H9 (cell line): Measurements from ENCODE around the gene ANKRD53. TPM values are rescaled to one million over a fixed set of nuclear protein-coding genes. Genes with fewer than 3 reads are reported as not detected.

Source experiments
- DNase-seq: peaks from one replicate; pipeline ENCODE4 v3.0.0-alpha.2; 2017
- H2AFZ ChIP-seq: one replicate; pipeline ENCODE4 v1.6.1; 2013; ENCODE audit warnings: mild to moderate bottlenecking, low read length, control low read depth, moderate library complexity
- H2AK5ac ChIP-seq: 2 replicates; pipeline ENCODE4 v1.6.1; 2013; ENCODE audit warnings: low read length, control low read depth, mixed read lengths; ENCODE audit not compliant: insufficient read length
- H2BK120ac ChIP-seq: one replicate; pipeline ENCODE4 v1.6.1; 2013; ENCODE audit warnings: low read depth, mild to moderate bottlenecking, low read length, control low read depth, inconsistent platforms; ENCODE audit not compliant: poor library complexity, severe bottlenecking
- H2BK12ac ChIP-seq: 2 replicates; pipeline ENCODE4 v1.6.1; 2013; ENCODE audit warnings: low read length, control low read depth, mixed read lengths, low read depth; ENCODE audit not compliant: insufficient read length
- H2BK15ac ChIP-seq: 2 replicates; pipeline ENCODE4 v1.6.1; 2013; ENCODE audit warnings: low read depth, low read length, control low read depth
- H2BK20ac ChIP-seq: one replicate; pipeline ENCODE4 v1.6.1; 2013; ENCODE audit warnings: low read depth, mild to moderate bottlenecking, low read length, control low read depth, inconsistent platforms; ENCODE audit not compliant: poor library complexity, severe bottlenecking
- H2BK5ac ChIP-seq: 2 replicates; pipeline ENCODE4 v1.6.1; 2013; ENCODE audit warnings: low read length, control low read depth, mixed read lengths; ENCODE audit not compliant: insufficient read length
- H3K14ac ChIP-seq: 2 replicates; pipeline ENCODE4 v1.6.1; 2013; ENCODE audit warnings: low read length, control low read depth; ENCODE audit not compliant: insufficient read depth
- H3K18ac ChIP-seq: 2 replicates; pipeline ENCODE4 v1.6.1; 2013; ENCODE audit warnings: low read depth, mild to moderate bottlenecking, mixed read lengths, low read length, control low read depth; ENCODE audit not compliant: insufficient read length
- H3K23ac ChIP-seq: 2 replicates; pipeline ENCODE4 v1.6.1; 2013; ENCODE audit warnings: low read length, control low read depth, mixed read lengths, low read depth; ENCODE audit not compliant: insufficient read length
- H3K23me2 ChIP-seq: 2 replicates; pipeline ENCODE4 v1.6.1; 2013; ENCODE audit warnings: low read depth, mild to moderate bottlenecking, mixed read lengths, low read length, control low read depth; ENCODE audit not compliant: insufficient read length, poor library complexity, severe bottlenecking
- H3K27ac ChIP-seq: 2 replicates; pipeline ENCODE4 v1.5.1; 2013; ENCODE audit warnings: low read length, control low read depth, mixed read lengths, low read depth; ENCODE audit not compliant: insufficient read length
- H3K27me3 ChIP-seq: 2 replicates; pipeline ENCODE4 v1.6.1; 2013; ENCODE audit warnings: low read length, control low read depth, inconsistent platforms; ENCODE audit not compliant: insufficient read depth
- H3K4ac ChIP-seq: 2 replicates; pipeline ENCODE4 v1.6.1; 2013; ENCODE audit warnings: low read depth, mild to moderate bottlenecking, control low read depth, inconsistent platforms, low read length, moderate library complexity
- H3K4me1 ChIP-seq: 2 replicates; pipeline ENCODE4 v1.6.1; 2013; ENCODE audit warnings: low read length, control low read depth, inconsistent platforms; ENCODE audit not compliant: insufficient read depth
- H3K4me2 ChIP-seq: 2 replicates; pipeline ENCODE4 v1.6.1; 2013; ENCODE audit warnings: low read length, control low read depth, mixed read lengths; ENCODE audit not compliant: insufficient read length, insufficient read depth
- H3K56ac ChIP-seq: 2 replicates; pipeline ENCODE4 v1.6.1; 2013; ENCODE audit warnings: low read depth, mild to moderate bottlenecking, mixed read lengths, low read length, control low read depth; ENCODE audit not compliant: insufficient read length
- H3K79me1 ChIP-seq: 2 replicates; pipeline ENCODE4 v1.6.1; 2013; ENCODE audit warnings: low read depth, mild to moderate bottlenecking, moderate library complexity, low read length, control low read depth, inconsistent platforms; ENCODE audit not compliant: insufficient read depth, poor library complexity, severe bottlenecking
- H3K79me2 ChIP-seq: 2 replicates; pipeline ENCODE4 v1.6.1; 2013; ENCODE audit warnings: low read length, control low read depth, inconsistent platforms; ENCODE audit not compliant: insufficient read depth
- H3K9ac ChIP-seq: 2 replicates; pipeline ENCODE4 v1.6.1; 2013; ENCODE audit warnings: low read length, control low read depth, mixed read lengths; ENCODE audit not compliant: insufficient read length; ENCODE audit errors: extremely low read depth
- H3K9me3 ChIP-seq: one replicate; pipeline ENCODE4 v1.6.1; 2013; ENCODE audit warnings: low read depth, low read length, inconsistent platforms; ENCODE audit not compliant: control insufficient read depth
- H3T11ph ChIP-seq: one replicate; pipeline ENCODE4 v1.6.1; 2013; ENCODE audit warnings: mild to moderate bottlenecking, low read length, control low read depth, inconsistent platforms
- H4K20me1 ChIP-seq: one replicate; pipeline ENCODE4 v1.6.1; 2013; ENCODE audit not compliant: control insufficient read depth, insufficient read length, insufficient read depth
- H4K5ac ChIP-seq: 2 replicates; pipeline ENCODE4 v1.6.1; 2013; ENCODE audit warnings: low read depth, mild to moderate bottlenecking, mixed read lengths, low read length, control low read depth; ENCODE audit not compliant: insufficient read length
- H4K8ac ChIP-seq: replicated peaks from 2 replicates; pipeline ENCODE4 v1.6.1; 2013; ENCODE audit warnings: low read length, control low read depth, mixed read lengths, low read depth; ENCODE audit not compliant: insufficient read length
- H4K91ac ChIP-seq: 2 replicates; pipeline ENCODE4 v1.6.1; 2013; ENCODE audit warnings: low read depth, mild to moderate bottlenecking, moderate library complexity, mixed read lengths, low read length, control low read depth; ENCODE audit not compliant: insufficient read length
- H3K27ac Mint-ChIP-seq, 3 experiments: 2 replicates in 2 of 3; 3 replicates in 1 of 3; pipeline ENCODE4 v1.8.0; 2020 to 2021; ENCODE audit warnings: mixed read lengths in 3 of 3, mild to moderate bottlenecking in 1 of 3, moderate library complexity in 1 of 3
- H3K27me3 Mint-ChIP-seq: 2 replicates; pipeline ENCODE4 v1.8.0; 2021; ENCODE audit warnings: low read depth, mild to moderate bottlenecking, moderate library complexity, mixed read lengths
- H3K36me3 Mint-ChIP-seq, 3 experiments: 2 replicates in 2 of 3; 3 replicates in 1 of 3; pipeline ENCODE4 v1.8.0; 2020 to 2021; ENCODE audit warnings: low read depth in 3 of 3, mixed read lengths in 3 of 3; ENCODE audit not compliant: insufficient read depth in 1 of 3
- H3K4me1 Mint-ChIP-seq, 2 experiments: 2 replicates each; pipeline ENCODE4 v1.8.0; 2020; ENCODE audit warnings: mixed read lengths in 2 of 2
- H3K4me3 Mint-ChIP-seq, 2 experiments: 2 replicates in 1 of 2; 3 replicates in 1 of 2; pipeline ENCODE4 v1.8.0; 2020 to 2021; ENCODE audit warnings: mild to moderate bottlenecking in 2 of 2, mixed read lengths in 2 of 2, moderate library complexity in 1 of 2
- H3K9me3 Mint-ChIP-seq, 2 experiments: 2 replicates in 1 of 2; 3 replicates in 1 of 2; pipeline ENCODE4 v1.8.0; 2020; ENCODE audit warnings: mild to moderate bottlenecking in 2 of 2, mixed read lengths in 2 of 2, moderate library complexity in 1 of 2
- WGBS: extraction: QIAGEN DNeasy Blood & Tissue Kit; methylation state at CpG from one replicate; pipeline ENCODE4 v1.1.7; 2013; ENCODE audit warnings: missing lambda C conversion rate, low lambda C conversion rate, mixed read lengths; ENCODE audit not compliant: insufficient read length; ENCODE audit errors: extremely low coverage; 5-methylcytosine and 5-hydroxymethylcytosine counted together
- total RNA-seq: library from RNA; stranded (reverse); gene quantifications from 2 replicates; pipeline ENCODE4 v1.2.1, GENCODE V29; 2021
- TF ChIP-seq, protein P1 (sequence below): fragments of 200-600 bp; sonication (generic); conservative IDR thresholded peaks from 3 replicates; pipeline ENCODE4 v1.8.0; 2021; ENCODE audit warnings: antibody characterized with exemption, mild to moderate bottlenecking

The ANKRD53 gene
- total RNA-seq, 1 experiment from 2014 or later: 0.28 TPM

DNA sequence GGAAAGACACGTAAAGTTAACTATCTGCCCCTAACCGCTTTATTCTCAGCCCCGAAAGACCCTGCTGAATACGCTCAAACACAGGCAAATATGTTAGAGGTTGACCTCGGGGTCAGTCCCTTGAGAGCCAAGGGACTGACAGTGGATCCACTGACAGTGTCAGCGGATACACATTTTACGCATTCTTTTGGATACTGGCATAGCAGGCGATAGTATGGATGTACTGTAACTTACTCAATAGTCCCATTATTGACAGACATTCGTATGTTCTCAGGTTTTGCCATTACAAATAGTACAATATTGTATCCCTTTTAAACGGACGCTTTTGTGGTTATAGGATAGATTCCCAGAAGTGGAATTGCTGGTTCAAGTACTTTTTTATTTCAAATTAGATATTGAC is 29.3 kb upstream of the ANKRD53 start:
- Histone ChIP-seq H3K14ac (no peak overlapping the region), H3K9me3 (no peaks in the 10 kb centered on the region), H3K4me1 (no peaks in the 10 kb centered on the region), H4K20me1 (no peaks in the 10 kb centered on the region), H2BK120ac (no peak overlapping the region), H4K5ac (no peak overlapping the region), H3K79me2 (no peaks in the 10 kb centered on the region), H3K27ac (no peak overlapping the region), H4K91ac (no peak overlapping the region), H3K9ac (no peak overlapping the region), H3K18ac (no peak overlapping the region), H3K23ac (no peak overlapping the region), H4K8ac (no peak overlapping the region), H2BK20ac (no peak overlapping the region), H2AK5ac (no peak overlapping the region), H3K4ac (no peak overlapping the region), H3K23me2 (no peaks in the 10 kb centered on the region), H3T11ph (no peak overlapping the region), H3K4me2 (no peak overlapping the region), H3K27me3 (peaks cover 12% of the 10 kb centered on the region; the same call in 1 of the 2 replicates), H2AFZ (no peak overlapping the region), H2BK5ac (no peak overlapping the region), H3K79me1 (no peaks in the 10 kb centered on the region), H2BK15ac (no peak overlapping the region), H2BK12ac (no peak overlapping the region), H3K56ac (no peak overlapping the region)
- peaks cover 87% of the 10 kb centered on the region for H3K27me3 Mint-ChIP-seq
- no CpG with 5 or more reads among the region's 11 CpGs for WGBS
- H3K27ac Mint-ChIP-seq: no peak overlapping the region
- no peaks in the 10 kb centered on the region; a peak in 1 of 7 replicates for H3K36me3 Mint-ChIP-seq
- no peak for DNase-seq
- H3K9me3 Mint-ChIP-seq: no peaks in the 10 kb centered on the region; a peak in 1 of 5 replicates
- H3K4me3 Mint-ChIP-seq: no peak overlapping the region; a peak in 1 of 5 replicates
- TF ChIP-seq, protein P1, sequence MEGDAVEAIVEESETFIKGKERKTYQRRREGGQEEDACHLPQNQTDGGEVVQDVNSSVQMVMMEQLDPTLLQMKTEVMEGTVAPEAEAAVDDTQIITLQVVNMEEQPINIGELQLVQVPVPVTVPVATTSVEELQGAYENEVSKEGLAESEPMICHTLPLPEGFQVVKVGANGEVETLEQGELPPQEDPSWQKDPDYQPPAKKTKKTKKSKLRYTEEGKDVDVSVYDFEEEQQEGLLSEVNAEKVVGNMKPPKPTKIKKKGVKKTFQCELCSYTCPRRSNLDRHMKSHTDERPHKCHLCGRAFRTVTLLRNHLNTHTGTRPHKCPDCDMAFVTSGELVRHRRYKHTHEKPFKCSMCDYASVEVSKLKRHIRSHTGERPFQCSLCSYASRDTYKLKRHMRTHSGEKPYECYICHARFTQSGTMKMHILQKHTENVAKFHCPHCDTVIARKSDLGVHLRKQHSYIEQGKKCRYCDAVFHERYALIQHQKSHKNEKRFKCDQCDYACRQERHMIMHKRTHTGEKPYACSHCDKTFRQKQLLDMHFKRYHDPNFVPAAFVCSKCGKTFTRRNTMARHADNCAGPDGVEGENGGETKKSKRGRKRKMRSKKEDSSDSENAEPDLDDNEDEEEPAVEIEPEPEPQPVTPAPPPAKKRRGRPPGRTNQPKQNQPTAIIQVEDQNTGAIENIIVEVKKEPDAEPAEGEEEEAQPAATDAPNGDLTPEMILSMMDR: no peak
- peaks cover 13 to 16% of the 10 kb centered on the region in 2 experiments for H3K4me1 Mint-ChIP-seq
